GM12878 (cell line): ENCODE data around the gene NOD1. TPM values are rescaled to one million over a fixed set of nuclear protein-coding genes. Genes with fewer than 3 reads are reported as not detected.

Source experiments
- ATAC-seq: fragments of 200-7000 bp; cut with Tn5 transposase; 3 replicates; pipeline ENCODE4 v1.9.1; 2020; ENCODE audit warnings: mild to moderate bottlenecking, moderate library complexity
- BruUV-seq: library from RNA; stranded (reverse); fragments of 400-500 nt; replicated peaks from 2 replicates; lab custom pipeline; 2021; lab: Mats Ljungman, UMichigan
- CTCF ChIA-PET: fragments of 300-600 bp; sonication (Branson Sonifier 250); formaldehyde crosslinking; extraction: SDS; loops from one replicate; lab custom pipeline; 2021; ENCODE audit warnings: inconsistent platforms; lab: Yijun Ruan, JAX
- POLR2A ChIA-PET: fragments of 350-600 bp; formaldehyde crosslinking; extraction: SDS; loops from one replicate; lab custom pipeline; 2021; ENCODE audit warnings: inconsistent platforms; lab: Charles Lee
- RAD21 ChIA-PET: fragments of 300-600 bp; sonication (Branson Sonifier 250); formaldehyde crosslinking; loops from one replicate; lab custom pipeline; 2023; ENCODE audit warnings: antibody characterized with exemption; ENCODE audit not compliant: unreplicated experiment; lab: Charles Lee
- SMC1A ChIA-PET: fragments of 300-600 bp; sonication (Branson Sonifier 250); formaldehyde crosslinking; loops from one replicate; lab custom pipeline; 2023; ENCODE audit not compliant: unreplicated experiment, uncharacterized antibody; lab: Charles Lee
- DNase-seq: peaks from one replicate; pipeline ENCODE4 v3.0.0-alpha.2; 2011; ENCODE audit warnings: low read depth, low spot score
- FAIRE-seq: peaks from 3 replicates; lab custom pipeline; 2011; peaks lifted over from hg19 to GRCh38; lab: Jason Lieb, UNC
- H2AFZ ChIP-seq: 2 replicates; pipeline ENCODE4 v1.6.0; 2011; ENCODE audit warnings: low read depth, low read length, control low read depth; ENCODE audit not compliant: control insufficient read depth
- H3K27ac ChIP-seq: 2 replicates; pipeline ENCODE4 v1.5.1; 2011; ENCODE audit warnings: control low read depth; ENCODE audit not compliant: control insufficient read depth, insufficient read depth
- H3K27me3 ChIP-seq, 2 experiments: replicated peaks in 1 of 2; 2 replicates each; pipeline versions ENCODE4 v1.6.0 to v1.6.1; 2011; ENCODE audit warnings: low read length in 1 of 2; ENCODE audit not compliant: control insufficient read depth in 2 of 2, insufficient read depth in 2 of 2
- H3K36me3 ChIP-seq, 2 experiments: 2 replicates each; pipeline ENCODE4 v1.5.1; 2011; ENCODE audit warnings: low read length in 1 of 2; ENCODE audit not compliant: control insufficient read depth in 2 of 2, insufficient read depth in 2 of 2
- H3K4me1 ChIP-seq: 2 replicates; pipeline ENCODE4 v1.6.1; 2011; ENCODE audit warnings: mild to moderate bottlenecking, low read length, moderate library complexity, mixed read lengths; ENCODE audit not compliant: control insufficient read depth, insufficient read depth
- H3K4me2 ChIP-seq: 2 replicates; pipeline ENCODE4 v1.6.0; 2011; ENCODE audit warnings: control low read depth; ENCODE audit not compliant: control insufficient read depth, insufficient read depth
- H3K4me3 ChIP-seq: fragments of 200-600 bp; sonication (generic); 2 replicates; pipeline ENCODE4 v1.5.1; 2016
- H3K79me2 ChIP-seq: 2 replicates; pipeline ENCODE4 v1.6.0; 2011; ENCODE audit warnings: low read length; ENCODE audit not compliant: control insufficient read depth, insufficient read depth
- H3K9ac ChIP-seq: 2 replicates; pipeline ENCODE4 v1.8.0; 2011; ENCODE audit warnings: low read length, control low read depth, mixed read lengths; ENCODE audit not compliant: control insufficient read depth, insufficient read depth
- H3K9me3 ChIP-seq: replicated peaks from 3 replicates; pipeline ENCODE4 v1.5.1; 2011; ENCODE audit warnings: mild to moderate bottlenecking, low read length; ENCODE audit not compliant: control insufficient read depth, insufficient read depth
- H4K20me1 ChIP-seq: 2 replicates; pipeline ENCODE4 v1.6.0; 2011; ENCODE audit not compliant: control insufficient read depth, insufficient read depth
- CTCF ChIP-seq, 3 experiments: IDR thresholded peaks in 2 of 3; conservative IDR thresholded peaks in 1 of 3; 2 replicates each; pipeline ENCODE4 v1.5.1; 2011; ENCODE audit warnings: low read depth in 3 of 3, low read length in 3 of 3, mild to moderate bottlenecking in 3 of 3, control low read depth in 2 of 3, moderate library complexity in 2 of 3, inconsistent platforms in 1 of 3, mixed read lengths in 1 of 3; ENCODE audit not compliant: control insufficient read depth in 2 of 3, insufficient read depth in 1 of 3; ENCODE audit errors: extremely low read depth in 1 of 3
- FOS ChIP-seq: IDR thresholded peaks from 3 replicates; pipeline ENCODE4 v1.6.1; 2011; ENCODE audit warnings: borderline replicate concordance; ENCODE audit not compliant: insufficient read length; ENCODE audit errors: extremely low read depth
- IRF3 ChIP-seq: fragments of 450-650 bp; IDR thresholded peaks from 2 replicates; pipeline ENCODE4 v1.6.1; 2014; ENCODE audit warnings: mild to moderate bottlenecking
- NKRF ChIP-seq: fragments of 450-650 bp; conservative IDR thresholded peaks from 2 replicates; pipeline ENCODE4 v1.6.1; 2017; ENCODE audit warnings: mild to moderate bottlenecking, moderate library complexity
- NR2C1 ChIP-seq: fragments of 450-650 bp; IDR thresholded peaks from 2 replicates; pipeline ENCODE4 v1.6.1; 2017; ENCODE audit warnings: antibody characterized with exemption, mild to moderate bottlenecking, moderate library complexity
- NR2F1 ChIP-seq: fragments of 450-650 bp; conservative IDR thresholded peaks from 2 replicates; pipeline ENCODE4 v1.6.1; 2017; ENCODE audit warnings: mild to moderate bottlenecking
- PAX5 ChIP-seq: IDR thresholded peaks from 2 replicates; pipeline ENCODE4 v1.6.1; 2011; ENCODE audit warnings: low read depth, low read length, borderline replicate concordance
- PAX8 ChIP-seq: fragments of 450-650 bp; IDR thresholded peaks from 2 replicates; pipeline ENCODE4 v1.6.1; 2017; ENCODE audit warnings: mild to moderate bottlenecking, moderate library complexity
- POLR2AphosphoS5 ChIP-seq: IDR thresholded peaks from 2 replicates; pipeline ENCODE4 v1.6.1; 2011; ENCODE audit warnings: mild to moderate bottlenecking, low read length, inconsistent platforms
- POU2F2 ChIP-seq: IDR thresholded peaks from 3 replicates; pipeline ENCODE4 v1.6.1; 2011; ENCODE audit warnings: low read depth, mild to moderate bottlenecking, low read length, borderline replicate concordance
- SMAD5 ChIP-seq: IDR thresholded peaks from 2 replicates; pipeline ENCODE4 v1.6.1; 2016; ENCODE audit warnings: antibody characterized with exemption, low read depth
- TAF1 ChIP-seq: IDR thresholded peaks from 2 replicates; pipeline ENCODE4 v1.6.1; 2011; ENCODE audit warnings: mild to moderate bottlenecking, low read depth, low read length, borderline replicate concordance
- ZBTB33 ChIP-seq: fragments of 450-650 bp; IDR thresholded peaks from 2 replicates; pipeline ENCODE4 v1.6.1; 2017; ENCODE audit warnings: mild to moderate bottlenecking
- ZNF274 ChIP-seq: IDR thresholded peaks from one replicate; pipeline ENCODE4 v1.8.0; 2011; ENCODE audit not compliant: insufficient read length, insufficient read depth
- WGBS: methylation state at CpG from one replicate; pipeline ENCODE4 v1.1.6; 2016; ENCODE audit warnings: low lambda C conversion rate; ENCODE audit not compliant: insufficient replicate concordance, insufficient coverage; ENCODE audit errors: missing lambda C conversion rate; 5-methylcytosine and 5-hydroxymethylcytosine counted together
- in situ Hi-C: fragments of 300-500 bp; cut with MboI; formaldehyde crosslinking; loops from 9 replicates; pipeline ENCODE4 v1.14.3; 2018; ENCODE audit warnings: mixed read lengths
- intact Hi-C: fragments of 100-400 bp; cut with micrococcal nuclease; formaldehyde crosslinking; loops from one replicate; pipeline ENCODE4 v1.14.2; 2022; ENCODE audit not compliant: unreplicated experiment
- polyA plus RNA-seq, 11 experiments: library from polyadenylated mRNA; depleted of rRNA in 4 of 11; unstranded in 6 of 11; stranded (reverse) in 5 of 11; fragments of >200 nt; fragmentation: Nextera tagmentation in 4 of 11; fragmentation: Illumina TruSeq in 1 of 11; extraction: Ambion mirVana in 4 of 11; extraction: Trizol in 1 of 11; gene quantifications; 1 replicate in 1 of 11; 2 replicates in 10 of 11; pipeline versions ENCODE4 v1.2.1 to v1.2.3, GENCODE V29; 2011 to 2016; ENCODE audit warnings: inconsistent platforms in 2 of 11, missing spikeins in 2 of 11, low read depth in 1 of 11
- total RNA-seq, 4 experiments: library from RNA; depleted of rRNA in 3 of 4; stranded (reverse); fragments of >200 nt in 3 of 4; fragmentation: Illumina TruSeq in 1 of 4; extraction: Trizol in 1 of 4; gene quantifications; 2 replicates each; pipeline versions ENCODE4 v1.2.1 to v1.2.3, GENCODE V29; 2013 to 2021

NOD1 gene
- total and polyA plus RNA-seq, 10 of the 15 experiments (the other 5 are each of a cell fraction or from before 2014, with no cell fraction given): 1.8 to 14.6 (median 8.9) TPM

- Histone ChIP-seq H3K27me3 (no peaks in the 10 kb centered on the region), H2AFZ (no peak overlapping the region), H3K36me3 (no peaks in the 10 kb centered on the region), H3K4me1 (no peaks in the 10 kb centered on the region), H4K20me1 (no peaks in the 10 kb centered on the region), H3K9ac (no peak overlapping the region), H3K9me3 (no peaks in the 10 kb centered on the region), H3K27ac (no peak overlapping the region), H3K4me3 (no peak overlapping the region), H3K4me2 (no peak overlapping the region), H3K79me2 (no peaks in the 10 kb centered on the region)
- RAD21 ChIA-PET: no interaction called here
- CTCF ChIA-PET: interaction anchor here (2.3 kb wide), 1 partner anchor 49 kb away, joined by 10 read pairs; no protein-coding TSS in a partner anchor
- FAIRE-seq (no peak), DNase-seq (no peak), ATAC-seq (no peak)
- TF ChIP-seq SMAD5 (no peak), ZBTB33 (no peak), PAX5 (no peak), TAF1 (no peak), NKRF (no peak), FOS (no peak), POU2F2 (no peak), CTCF (IDR thresholded peaks at IDR 0.05 in 2 of 3, conservative IDR thresholded peaks at IDR 0.05 in 1 of 3; ENCODE audit: control insufficient read depth in 2 of 3, extremely low read depth in 1 of 3, insufficient read depth in 1 of 3, low read depth in 3 of 3, low read length in 3 of 3) (no peak), POLR2AphosphoS5 (no peak), IRF3 (no peak), ZNF274 (no peak), PAX8 (no peak), NR2F1 (no peak), NR2C1 (no peak)
- SMC1A ChIA-PET: no interaction called here
- WGBS: 95% methylated on average over 3 of the region's 3 CpGs
- in situ Hi-C loops: no loop called here
- no TSS peak for BruUV-seq
- intact Hi-C loops: no loop called here
- POLR2A ChIA-PET: no interaction called here
Observed at GRCh38 chr7:30514177-30514576, 35.6 kb upstream of the NOD1 start.
